HG03378 (cell line): ENCODE measurements around the gene APPBP2.
A peak's percentile ranks its signal among the peaks of the same experiment; 100 is the strongest.
"Not testable (repeated sequence)": the region's sequence is repeated elsewhere in the genome, so short reads cannot be mapped to it uniquely, and the experiment has no call there.

Source experiments
- ATAC-seq: cut with Tn5 transposase; IDR thresholded peaks from one replicate; pipeline ENCODE4 v1.9.1; 2021; ENCODE audit warnings: mild to moderate bottlenecking, moderate library complexity; ENCODE audit not compliant: unreplicated experiment

Gene APPBP2

DNA sequence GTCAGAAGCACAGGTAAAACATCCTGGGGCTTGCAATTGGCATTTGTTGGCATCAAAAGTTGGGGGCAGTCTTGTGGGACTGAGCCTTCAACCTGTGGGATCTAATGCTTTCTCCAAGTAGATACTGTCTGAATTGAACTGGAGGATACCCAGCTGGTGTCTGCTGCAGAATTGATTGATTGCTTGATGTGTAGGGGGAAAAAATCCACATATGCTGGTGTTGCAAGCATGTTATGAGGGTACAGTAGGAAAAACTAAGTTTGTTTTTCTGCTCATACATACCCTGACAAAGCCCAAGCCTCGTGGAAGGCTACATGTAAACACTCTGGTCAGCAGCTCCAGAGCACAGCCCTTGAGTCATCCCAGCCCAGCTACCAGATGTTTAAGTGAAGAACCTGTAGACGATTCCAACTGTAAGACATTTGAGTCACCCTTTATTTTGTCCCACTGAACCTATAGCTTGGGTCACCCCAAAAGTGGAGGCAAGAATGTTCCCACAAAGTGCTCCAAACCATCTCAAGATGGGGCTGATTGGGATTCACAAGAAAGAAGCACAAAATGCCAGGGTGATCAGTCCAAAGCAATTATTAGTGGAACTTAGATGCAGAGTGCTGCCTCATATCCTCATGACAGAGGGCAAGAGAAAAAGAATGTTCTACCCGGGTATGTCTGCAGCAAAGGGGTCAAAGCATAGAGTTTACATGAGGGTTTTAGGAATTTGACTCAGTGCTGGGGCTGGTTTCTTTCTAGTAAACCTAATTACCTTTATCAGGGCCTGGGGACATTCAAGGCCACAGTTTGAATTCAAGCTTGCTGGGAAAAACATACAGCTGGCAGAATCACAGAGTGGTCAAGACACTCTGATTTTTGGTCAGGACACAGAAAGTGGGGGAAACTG, 9.6 kb upstream of the APPBP2 start:
- ATAC-seq, result no peak

GRCh38 chr17:60534613-60535157, 8.6 kb upstream of the APPBP2 start:
- ATAC-seq, result no peak

DNA sequence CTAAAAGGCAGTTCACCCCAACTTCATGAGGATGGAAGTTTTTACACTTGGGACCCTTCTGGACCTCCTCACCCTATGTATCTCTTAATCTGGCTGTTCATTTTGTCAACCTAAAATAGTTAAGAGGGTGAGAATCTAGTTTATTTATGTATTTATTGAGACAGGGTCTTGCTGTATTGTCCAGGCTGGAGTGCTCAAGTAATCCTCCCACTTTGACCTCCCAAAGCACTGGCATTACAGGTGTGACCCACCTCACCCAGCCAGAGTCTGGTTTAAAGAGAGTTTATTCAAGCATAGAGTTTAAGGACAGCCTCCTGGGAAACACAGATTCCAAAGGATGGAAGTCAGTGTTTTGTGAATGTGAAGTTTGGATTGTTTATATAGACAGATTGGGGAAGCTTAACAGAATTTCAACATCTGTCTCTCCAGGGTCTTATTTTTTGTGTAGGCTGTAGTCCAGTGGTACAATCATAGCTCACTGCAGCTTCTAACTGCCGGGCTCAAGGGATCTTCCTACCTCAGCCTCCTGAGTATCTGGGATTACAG, 8.0 kb upstream of the APPBP2 start:
- no peak for ATAC-seq

DNA sequence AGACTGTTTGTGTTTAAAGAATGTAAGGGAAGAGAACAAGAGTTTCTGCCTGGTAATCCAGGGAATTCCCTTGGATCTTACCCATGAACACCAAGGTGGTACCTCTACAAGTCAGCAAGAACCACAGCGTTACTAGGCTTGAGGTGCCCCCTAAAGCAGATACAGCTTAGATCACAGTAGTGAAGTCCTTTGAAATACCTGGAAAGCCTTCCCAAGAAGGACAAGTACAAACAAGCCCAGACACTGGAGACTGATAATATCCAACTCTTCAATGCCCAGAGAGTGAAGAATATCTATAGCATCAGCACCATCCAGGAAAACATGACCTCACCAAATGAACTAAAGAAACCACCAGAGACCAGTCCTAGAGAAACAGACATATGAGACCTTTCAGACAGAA, 3.8 kb upstream of the APPBP2 start:
- ATAC-seq, result no peak

- ATAC-seq, result no peak
These were observed 2.8 kb upstream of the APPBP2 start for GRCh38 chr17:60528828-60529227.

DNA sequence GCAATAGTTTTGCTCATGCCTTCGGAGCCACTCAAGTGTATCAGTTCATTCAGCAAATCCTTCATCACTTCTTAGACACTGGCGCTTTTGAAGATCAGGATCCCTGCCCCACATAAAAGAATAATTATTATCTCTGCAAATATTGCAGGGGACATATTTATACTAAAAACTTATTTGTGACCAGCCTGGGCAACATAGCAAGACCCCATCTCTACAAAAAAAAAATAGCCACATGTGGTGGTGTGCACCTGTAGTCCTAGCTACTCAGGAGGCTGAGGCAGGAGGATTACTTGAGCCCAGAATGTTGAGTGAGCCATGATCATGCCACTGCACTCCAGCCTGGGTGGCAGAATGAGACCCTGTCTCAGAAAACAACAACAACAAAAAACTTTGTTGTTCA, 1.7 kb upstream of the APPBP2 start:
- ATAC-seq, result no peak

DNA sequence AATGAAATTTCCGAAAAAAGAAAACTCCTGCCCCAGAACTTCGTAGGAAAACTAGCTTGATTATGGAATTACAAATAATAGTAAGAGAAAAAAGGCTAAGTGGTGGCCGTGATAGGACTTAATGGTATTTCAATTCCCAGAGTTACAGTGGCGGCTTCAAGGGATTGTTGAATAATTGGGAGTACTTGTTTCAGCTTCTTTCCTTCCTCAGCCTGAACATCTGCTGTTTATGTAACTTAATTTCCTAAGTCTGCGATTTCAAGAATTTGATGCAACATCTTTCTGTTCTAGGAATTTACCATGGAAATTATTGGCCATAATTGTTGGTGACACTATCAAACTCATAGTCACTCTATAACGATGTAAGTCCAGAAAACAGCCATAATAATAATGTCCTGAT, 684 bp upstream of the APPBP2 start:
- ATAC-seq, result no peak

GRCh38 chr17:60525328-60525684, 736 bp downstream of the APPBP2 start:
- ATAC-seq, result peak; percentile 17

DNA sequence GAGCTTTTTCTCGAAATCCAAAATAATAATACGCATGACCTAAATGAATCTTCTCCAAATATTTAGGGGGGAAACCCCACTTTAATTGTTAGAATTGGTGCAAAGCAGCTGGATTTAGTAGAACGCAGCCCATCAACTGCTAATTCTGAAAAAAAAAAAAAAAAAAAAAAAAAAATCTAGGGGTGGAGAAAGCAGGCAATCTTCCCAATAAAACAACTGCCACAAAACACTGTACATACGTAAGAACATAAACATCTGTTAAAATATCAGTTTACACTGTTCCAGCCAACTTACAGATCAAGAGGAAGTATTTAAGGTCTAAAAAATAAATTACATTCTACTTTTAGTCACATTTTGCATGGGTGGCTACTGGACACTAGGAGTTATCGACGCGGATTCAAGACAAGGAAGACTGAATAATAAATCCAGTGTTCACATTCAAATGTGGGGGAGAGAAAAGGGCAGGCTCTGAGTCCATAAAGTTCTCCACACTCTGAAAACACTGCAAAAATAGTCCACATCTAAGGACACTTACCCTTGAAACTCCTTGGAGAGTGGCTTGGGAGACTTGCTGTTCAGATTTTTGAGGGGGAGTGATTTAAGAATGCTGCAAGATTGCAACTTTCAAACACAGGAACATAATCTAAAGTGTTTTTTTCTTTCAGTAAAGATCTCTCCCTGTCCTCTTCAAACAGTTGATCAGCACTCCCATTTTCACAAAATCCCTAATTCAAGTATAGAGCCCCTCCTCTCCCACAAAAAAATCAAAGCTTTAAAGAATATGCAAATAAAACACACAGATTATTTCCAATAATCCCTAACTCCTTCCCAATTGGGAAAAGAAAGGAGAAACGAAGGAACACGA, 1.3 kb downstream of the APPBP2 start:
- ATAC-seq, result no peak

- no peak for ATAC-seq
These were observed 2.2 kb downstream of the APPBP2 start for GRCh38 chr17:60523822-60524221.

GRCh38 chr17:60522889-60523626, 3.0 kb downstream of the APPBP2 start:
- ATAC-seq, result no peak

DNA sequence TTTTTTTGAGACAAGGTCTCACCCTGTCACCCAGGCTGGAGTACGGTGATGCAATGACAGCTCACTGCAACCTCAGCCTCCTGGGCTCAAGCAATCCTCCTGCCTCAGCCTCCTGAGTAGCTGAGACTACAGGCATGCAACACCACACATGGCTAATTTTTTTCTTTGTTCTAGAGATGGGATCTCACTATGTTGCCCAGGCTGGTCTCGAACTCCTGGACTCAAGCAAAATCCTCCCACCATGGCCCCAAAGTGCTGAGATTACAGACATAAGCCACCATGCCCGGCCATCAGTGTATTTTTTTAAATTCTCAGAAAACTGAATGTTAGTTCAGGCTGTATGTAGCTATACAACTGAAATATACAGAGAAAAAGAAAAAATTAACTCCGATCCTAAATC, 6.2 kb downstream of the APPBP2 start:
- no peak for ATAC-seq

DNA sequence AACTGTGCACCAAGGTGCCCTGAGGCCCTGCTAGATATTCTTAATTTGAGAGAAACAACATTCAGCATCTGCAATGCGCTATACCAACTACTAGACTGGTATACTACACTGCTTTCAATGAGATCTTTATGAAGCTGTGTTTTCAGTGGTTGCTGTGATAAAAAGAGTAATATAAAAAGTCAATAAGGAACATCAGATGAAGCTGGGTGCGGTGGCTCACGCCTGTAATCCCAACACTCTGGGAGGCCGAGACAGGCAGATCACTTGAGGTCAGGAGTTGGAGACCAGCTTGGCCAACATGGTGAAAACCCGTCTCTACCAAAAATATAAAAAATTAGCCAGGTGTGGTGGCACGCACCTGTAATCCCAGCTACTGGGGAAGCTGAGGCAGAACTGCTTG, 10.4 kb downstream of the APPBP2 start:
- not testable (repeated sequence) for ATAC-seq

- ATAC-seq, result not testable (repeated sequence)
These were observed 10.8 kb downstream of the APPBP2 start for GRCh38 chr17:60515199-60515598.

DNA sequence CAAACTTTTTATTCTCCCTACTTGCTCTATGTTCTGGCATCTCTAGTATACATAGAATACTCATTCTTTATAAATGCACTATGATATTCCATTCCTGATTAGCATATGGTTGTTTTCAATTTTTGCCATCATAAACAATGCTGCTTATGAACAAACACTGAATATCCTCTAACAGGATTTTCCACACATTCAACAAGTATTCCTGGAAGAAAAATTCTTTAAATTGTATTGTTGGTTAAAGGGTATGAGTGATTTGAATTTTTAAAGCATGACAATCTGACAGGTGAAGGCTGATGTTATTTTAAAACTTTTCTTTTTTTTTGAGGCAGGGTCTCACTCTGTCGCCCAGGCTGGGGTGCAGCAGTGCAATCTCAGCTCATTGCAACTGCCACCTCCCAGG, 11.5 kb downstream of the APPBP2 start:
- no peak for ATAC-seq

DNA sequence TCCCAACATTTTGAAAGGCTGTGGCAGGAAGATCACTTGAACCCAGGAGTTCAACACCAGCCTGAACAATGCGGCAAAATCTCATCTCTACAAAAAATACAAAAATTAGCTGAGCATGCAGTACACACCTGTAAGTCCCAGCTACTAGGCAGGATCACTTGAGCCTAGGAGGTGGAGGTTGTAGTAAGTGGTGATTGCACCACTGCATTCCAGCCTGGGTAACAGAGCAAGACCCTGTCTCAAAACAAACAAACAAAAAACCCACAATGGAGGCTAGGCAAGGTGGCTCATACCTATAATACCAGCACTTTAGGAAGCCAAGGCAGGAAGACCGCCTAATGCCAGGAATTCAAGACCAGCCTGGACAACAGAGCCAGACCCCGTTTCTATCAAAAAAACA, 12.0 kb downstream of the APPBP2 start:
- ATAC-seq, result no peak

- ATAC-seq, result no peak
These were observed 13.0 kb downstream of the APPBP2 start for GRCh38 chr17:60513014-60513413.

GRCh38 chr17:60510723-60511122, 15.3 kb downstream of the APPBP2 start:
- ATAC-seq, result no peak

DNA sequence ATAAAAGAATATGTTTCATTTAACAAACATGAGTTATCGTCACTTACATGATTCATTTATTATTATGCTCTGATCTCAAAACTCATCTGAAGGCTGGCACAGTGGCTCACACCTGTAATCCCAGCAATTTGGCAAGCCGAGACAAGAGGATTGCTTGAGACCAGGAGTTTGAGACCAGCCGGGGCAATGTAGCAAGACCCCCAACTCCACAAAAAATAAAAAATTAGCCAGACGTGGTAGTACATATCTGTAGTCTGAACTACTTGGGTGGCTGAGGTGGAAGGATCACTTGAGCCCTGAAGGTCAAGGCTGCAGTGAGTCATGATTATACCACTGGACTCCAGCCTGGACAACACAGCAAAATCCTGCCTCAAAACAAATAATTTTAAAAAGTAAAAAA, 16.0 kb downstream of the APPBP2 start:
- no peak for ATAC-seq

DNA sequence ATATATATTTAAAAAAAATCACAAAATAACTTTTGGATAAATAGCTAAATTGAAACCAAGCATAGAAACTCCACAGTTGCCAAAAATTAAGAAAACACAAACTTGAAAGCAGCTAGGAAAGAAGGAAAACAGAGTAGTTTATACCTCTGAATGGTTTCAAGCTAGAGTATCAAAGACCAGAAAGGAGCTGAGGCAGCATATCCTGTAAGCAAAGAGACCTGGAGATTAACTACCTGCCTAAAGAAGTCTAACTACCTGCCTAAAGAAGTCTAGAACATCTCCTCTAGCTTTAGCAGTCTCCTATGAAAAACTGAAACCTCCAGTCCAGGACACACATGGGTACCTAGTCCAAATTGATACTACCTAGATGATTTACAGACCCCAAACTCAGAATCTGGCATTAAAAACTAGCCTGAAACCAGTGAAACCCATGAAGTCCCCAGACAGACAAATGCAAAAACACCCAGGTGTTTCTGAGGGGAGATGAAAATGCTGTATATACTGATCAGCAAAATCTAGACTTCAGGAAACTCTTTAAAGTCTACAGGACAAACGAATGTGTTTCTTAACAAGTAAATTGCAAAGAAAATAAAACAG, 17.6 kb downstream of the APPBP2 start:
- ATAC-seq, result no peak
